Activated naive CD8-positive, alpha-beta T cell (primary cell): ENCODE data around the gene IFNA1.

Source experiments
- H3K27ac Mint-ChIP-seq: one replicate; pipeline ENCODE4 v1.8.0; 2021; ENCODE audit warnings: mixed read lengths
- H3K27me3 Mint-ChIP-seq: one replicate; pipeline ENCODE4 v1.8.0; 2021; ENCODE audit warnings: mixed read lengths
- H3K36me3 Mint-ChIP-seq: one replicate; pipeline ENCODE4 v1.8.0; 2021; ENCODE audit warnings: mixed read lengths
- H3K4me1 Mint-ChIP-seq: one replicate; pipeline ENCODE4 v1.8.0; 2021; ENCODE audit warnings: low read depth, mixed read lengths
- H3K4me3 Mint-ChIP-seq: one replicate; pipeline ENCODE4 v1.8.0; 2021; ENCODE audit warnings: mild to moderate bottlenecking, mixed read lengths
- H3K9me3 Mint-ChIP-seq: one replicate; pipeline ENCODE4 v1.8.0; 2021; ENCODE audit warnings: low read depth, mixed read lengths

The IFNA1 gene

GRCh38 chr9:21440139-21440538 lies at the start of gene IFNA1:
Gene IFNA1, plus strand, starts transcription at chr9:21440439. Its CDS starts 69 bp downstream, at chr9:21440508.
- Mint-ChIP-seq H3K9me3 (no peaks in the 10 kb centered on the region), H3K36me3 (no peaks in the 10 kb centered on the region), H3K4me1 (peaks cover 16% of the 10 kb centered on the region), H3K27me3 (peaks cover 3% of the 10 kb centered on the region), H3K27ac (no peak within 1 kb of the TSS), H3K4me3 (no peak within 1 kb of the TSS)

GRCh38 chr9:21392270-21392669 lies 48.0 kb upstream of the IFNA1 start:
- no peak overlapping the region for H3K27ac Mint-ChIP-seq
- peaks cover 9% of the 10 kb centered on the region for H3K4me1 Mint-ChIP-seq
- peaks cover 24% of the 10 kb centered on the region for H3K27me3 Mint-ChIP-seq
- no peaks in the 10 kb centered on the region for H3K9me3 Mint-ChIP-seq
- H3K4me3 Mint-ChIP-seq: no peak overlapping the region
- no peaks in the 10 kb centered on the region for H3K36me3 Mint-ChIP-seq

DNA sequence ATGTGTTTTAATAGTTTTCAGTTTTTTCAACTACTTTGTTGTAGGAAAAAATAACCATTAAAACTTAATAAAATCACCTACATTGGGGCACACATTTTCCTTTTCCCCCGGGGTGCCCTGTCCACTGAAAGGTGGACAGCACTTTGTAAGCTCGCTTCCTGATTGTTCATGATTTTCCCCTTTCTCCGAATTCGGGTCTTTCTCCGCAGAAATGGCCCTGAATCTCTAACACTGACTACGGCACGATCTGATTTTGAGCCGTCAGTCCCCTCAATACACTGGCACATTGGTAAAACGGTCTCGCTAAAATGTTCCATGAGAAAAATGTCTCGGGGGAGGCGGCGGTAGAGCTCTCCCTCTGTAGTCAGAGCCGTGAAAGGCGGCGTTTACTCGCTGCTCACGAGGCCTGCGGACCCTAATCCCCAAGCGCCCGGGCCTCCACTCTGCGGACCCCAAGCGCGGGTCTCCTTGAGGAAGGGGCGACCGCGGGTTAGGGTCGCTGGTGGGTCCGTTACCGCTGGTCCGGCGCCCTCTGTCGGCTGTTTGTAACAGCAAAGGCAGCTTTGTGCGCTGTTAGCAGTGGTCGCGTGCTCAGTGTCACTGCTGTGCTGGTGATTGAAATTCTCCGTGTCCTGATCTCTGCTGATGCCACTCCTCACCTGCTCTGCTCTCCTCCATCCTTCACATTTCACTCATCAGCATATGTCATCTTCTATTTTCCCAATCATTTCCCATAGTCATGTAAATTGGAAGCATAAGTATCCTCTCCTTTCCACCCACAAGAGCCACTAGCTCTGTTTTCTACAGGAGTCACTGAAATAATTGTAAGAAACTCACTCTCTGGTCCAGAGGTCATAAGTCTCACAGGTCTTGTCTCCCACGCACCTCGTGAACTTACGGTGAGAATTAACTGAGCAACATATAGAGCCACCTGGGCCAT lies 44.2 kb upstream of the IFNA1 start:
- H3K9me3 Mint-ChIP-seq: no peaks in the 10 kb centered on the region
- H3K27me3 Mint-ChIP-seq: peaks cover 35% of the 10 kb centered on the region
- peak overlapping the region; percentile 74 for H3K4me3 Mint-ChIP-seq

DNA sequence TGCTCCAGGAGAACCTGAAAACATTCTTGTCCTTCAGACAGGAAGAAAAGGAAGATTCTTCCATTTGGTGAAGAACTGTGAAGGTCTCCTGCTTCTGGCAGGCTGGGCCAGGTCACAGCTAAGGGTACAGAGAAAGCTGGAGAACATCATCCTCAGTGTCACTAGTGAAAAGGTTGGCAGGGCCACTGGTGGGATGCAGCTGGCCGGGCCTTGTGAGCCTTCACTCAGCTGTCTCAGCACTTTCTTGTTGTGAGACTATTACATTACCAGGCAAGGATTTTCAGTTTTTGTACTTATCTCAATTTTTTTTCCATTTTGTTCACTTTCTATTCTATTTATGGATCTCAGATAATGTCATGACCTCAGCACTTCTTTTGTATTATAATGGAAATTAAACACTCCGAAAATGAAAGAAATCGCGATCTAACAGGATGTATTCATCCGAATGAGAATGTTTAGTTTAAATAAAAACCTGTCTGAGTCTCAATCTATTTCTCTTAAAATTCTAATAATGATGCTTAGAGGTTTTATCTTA lies 41.2 kb upstream of the IFNA1 start:
- Mint-ChIP-seq H3K36me3 (no peaks in the 10 kb centered on the region), H3K27me3 (peaks cover 40% of the 10 kb centered on the region), H3K4me3 (no peak overlapping the region)

More for the DNA sequence above, 44.2 kb upstream of the IFNA1 start:
- H3K4me1 Mint-ChIP-seq: peaks cover 9% of the 10 kb centered on the region
- no peak overlapping the region for H3K27ac Mint-ChIP-seq
- no peaks in the 10 kb centered on the region for H3K36me3 Mint-ChIP-seq

GRCh38 chr9:21399956-21400355 lies 40.3 kb upstream of the IFNA1 start:
- Mint-ChIP-seq H3K9me3 (no peaks in the 10 kb centered on the region), H3K36me3 (no peaks in the 10 kb centered on the region), H3K4me1 (peaks cover 12% of the 10 kb centered on the region), H3K4me3 (no peak overlapping the region), H3K27me3 (peaks cover 43% of the 10 kb centered on the region), H3K27ac (no peak overlapping the region)

More for the DNA sequence above, 41.2 kb upstream of the IFNA1 start:
- Mint-ChIP-seq H3K4me1 (peaks cover 12% of the 10 kb centered on the region), H3K27ac (no peak overlapping the region), H3K9me3 (no peaks in the 10 kb centered on the region)

GRCh38 chr9:21402386-21403251 lies 37.6 kb upstream of the IFNA1 start:
- Mint-ChIP-seq H3K27me3 (peaks cover 41% of the 10 kb centered on the region), H3K27ac (no peak overlapping the region), H3K4me3 (peak overlapping the region; percentile 75), H3K36me3 (no peaks in the 10 kb centered on the region), H3K4me1 (peaks cover 4% of the 10 kb centered on the region), H3K9me3 (no peaks in the 10 kb centered on the region)

GRCh38 chr9:21404146-21404545 lies 36.1 kb upstream of the IFNA1 start:
- Mint-ChIP-seq H3K4me1 (peaks cover 4% of the 10 kb centered on the region), H3K36me3 (no peaks in the 10 kb centered on the region), H3K9me3 (no peaks in the 10 kb centered on the region), H3K27ac (no peak overlapping the region), H3K27me3 (peaks cover 29% of the 10 kb centered on the region), H3K4me3 (peak overlapping the region; percentile 14)

GRCh38 chr9:21408817-21409216 lies 31.4 kb upstream of the IFNA1 start, which contains the start of gene IFNA8:
Gene IFNA8, plus strand, starts transcription at chr9:21409117. Its CDS starts 60 bp downstream, at chr9:21409177.
- Mint-ChIP-seq H3K4me1 (peaks cover 11% of the 10 kb centered on the region), H3K27ac (no peak within 1 kb of the TSS), H3K36me3 (no peaks in the 10 kb centered on the region), H3K9me3 (no peaks in the 10 kb centered on the region), H3K27me3 (peaks cover 11% of the 10 kb centered on the region), H3K4me3 (no peak within 1 kb of the TSS)

DNA sequence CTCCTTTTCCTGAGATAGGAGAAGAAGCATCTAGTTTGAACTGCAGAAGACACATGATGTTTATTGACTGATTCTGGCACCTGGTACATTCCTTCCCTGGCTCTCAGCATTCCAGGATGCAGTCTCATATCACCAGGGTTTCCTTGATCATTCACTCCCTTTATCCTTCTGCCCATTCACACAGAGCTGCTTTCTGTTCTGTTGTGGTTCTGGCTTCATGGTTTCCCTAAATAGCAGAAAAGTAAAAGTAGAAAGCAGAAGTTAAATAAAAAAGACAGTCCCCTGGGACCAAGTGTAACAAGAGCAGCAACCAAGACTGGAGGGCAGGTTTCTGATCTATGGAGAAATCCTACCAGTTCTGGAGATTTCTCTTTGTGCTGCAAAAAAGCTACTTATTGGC lies 28.1 kb upstream of the IFNA1 start:
- Mint-ChIP-seq H3K9me3 (no peaks in the 10 kb centered on the region), H3K27me3 (peaks cover 3% of the 10 kb centered on the region), H3K27ac (no peak overlapping the region), H3K36me3 (no peaks in the 10 kb centered on the region), H3K4me1 (peaks cover 14% of the 10 kb centered on the region), H3K4me3 (no peak overlapping the region)

GRCh38 chr9:21413151-21413550 lies 27.1 kb upstream of the IFNA1 start:
- no peaks in the 10 kb centered on the region for H3K9me3 Mint-ChIP-seq
- H3K27ac Mint-ChIP-seq: no peak overlapping the region
- peaks cover 3% of the 10 kb centered on the region for H3K27me3 Mint-ChIP-seq
- H3K36me3 Mint-ChIP-seq: peaks cover 2% of the 10 kb centered on the region
- H3K4me1 Mint-ChIP-seq: peaks cover 14% of the 10 kb centered on the region
- no peak overlapping the region for H3K4me3 Mint-ChIP-seq

GRCh38 chr9:21413624-21414023 lies 26.6 kb upstream of the IFNA1 start:
- peaks cover 2% of the 10 kb centered on the region for H3K36me3 Mint-ChIP-seq
- H3K27me3 Mint-ChIP-seq: peaks cover 3% of the 10 kb centered on the region
- H3K9me3 Mint-ChIP-seq: no peaks in the 10 kb centered on the region
- H3K4me1 Mint-ChIP-seq: peaks cover 14% of the 10 kb centered on the region
- no peak overlapping the region for H3K27ac Mint-ChIP-seq
- H3K4me3 Mint-ChIP-seq: no peak overlapping the region

DNA sequence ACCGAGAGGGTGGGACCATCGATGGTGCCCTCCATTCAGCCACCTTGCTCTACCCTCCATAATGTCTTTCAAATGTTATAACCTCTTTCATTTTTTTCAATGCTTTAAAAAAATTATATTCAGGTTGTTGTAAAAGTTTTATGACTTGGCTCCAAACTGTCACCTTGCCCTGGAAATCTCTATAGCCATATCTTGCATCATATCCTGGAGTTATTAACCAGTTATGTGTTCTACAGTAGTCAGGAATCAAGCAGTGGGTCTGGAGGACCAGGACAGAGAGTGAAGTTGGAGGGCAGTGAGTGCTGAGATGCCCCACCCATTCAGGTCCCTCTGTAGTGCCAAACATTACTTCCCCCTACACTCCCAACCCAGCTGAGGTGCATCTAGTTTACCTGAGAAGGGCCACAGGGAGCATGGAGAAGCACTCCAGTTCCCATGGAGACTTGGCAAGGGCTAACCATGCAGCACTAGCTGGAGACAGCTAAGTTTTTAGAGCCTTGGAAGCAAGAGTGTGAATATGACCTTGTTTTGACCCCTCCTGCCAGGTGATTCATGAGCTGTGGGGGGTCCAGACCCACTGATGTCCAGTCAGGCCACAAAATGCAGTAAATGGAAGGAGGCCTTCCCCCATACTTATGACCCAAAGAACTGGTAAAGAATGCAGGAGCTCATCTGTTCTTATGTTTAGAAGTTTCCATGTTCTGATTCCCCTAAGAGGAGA lies 25.9 kb upstream of the IFNA1 start:
- no peak overlapping the region for H3K27ac Mint-ChIP-seq
- H3K27me3 Mint-ChIP-seq: peaks cover 3% of the 10 kb centered on the region
- H3K36me3 Mint-ChIP-seq: peaks cover 2% of the 10 kb centered on the region
- H3K4me3 Mint-ChIP-seq: no peak overlapping the region
- H3K9me3 Mint-ChIP-seq: no peaks in the 10 kb centered on the region
- peaks cover 14% of the 10 kb centered on the region for H3K4me1 Mint-ChIP-seq

DNA sequence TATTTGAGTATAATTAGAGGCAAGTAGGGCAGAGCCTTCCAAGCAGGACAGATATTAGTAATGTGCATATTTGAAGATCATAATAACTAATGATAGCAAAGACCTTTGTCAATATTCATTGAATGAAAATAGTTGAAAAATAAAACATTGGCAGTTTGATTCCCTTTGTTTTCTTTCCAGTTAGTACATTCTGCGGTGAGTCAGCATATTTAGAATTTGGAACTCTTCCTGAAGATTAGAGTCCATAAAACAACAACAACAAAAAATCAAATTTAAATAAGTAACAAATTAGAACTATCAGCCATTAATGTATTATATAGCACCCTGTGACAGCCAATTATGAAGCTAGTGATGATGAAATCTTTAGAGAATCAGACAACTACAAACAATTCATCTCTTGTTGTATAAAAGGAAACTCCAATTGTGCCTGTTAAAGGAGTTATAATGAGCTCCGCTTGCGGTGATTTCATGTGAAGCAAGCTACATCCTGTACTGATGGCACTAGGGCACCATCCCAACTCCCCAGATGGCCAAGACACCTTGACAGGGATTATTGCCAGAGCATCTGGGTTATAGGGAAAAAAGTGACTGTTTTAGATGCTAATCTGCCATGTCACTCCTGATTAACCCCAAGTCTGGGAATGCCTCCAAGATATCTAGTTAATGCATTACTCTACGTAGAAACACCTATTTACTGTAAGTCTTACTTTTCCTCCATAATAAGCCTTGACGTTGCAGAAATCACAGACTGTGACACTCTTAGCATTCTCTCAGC lies 24.6 kb upstream of the IFNA1 start:
- H3K4me3 Mint-ChIP-seq: no peak overlapping the region
- peaks cover 14% of the 10 kb centered on the region for H3K4me1 Mint-ChIP-seq
- peaks cover 2% of the 10 kb centered on the region for H3K36me3 Mint-ChIP-seq
- peaks cover 3% of the 10 kb centered on the region for H3K27me3 Mint-ChIP-seq
- no peak overlapping the region for H3K27ac Mint-ChIP-seq
- no peaks in the 10 kb centered on the region for H3K9me3 Mint-ChIP-seq

- no peaks in the 10 kb centered on the region for H3K36me3 Mint-ChIP-seq
- no peaks in the 10 kb centered on the region for H3K9me3 Mint-ChIP-seq
- no peak overlapping the region for H3K27ac Mint-ChIP-seq
- H3K27me3 Mint-ChIP-seq: peaks cover 17% of the 10 kb centered on the region
- no peak overlapping the region for H3K4me3 Mint-ChIP-seq
- no peaks in the 10 kb centered on the region for H3K4me1 Mint-ChIP-seq
Measured at GRCh38 chr9:21428235-21428634, 12.0 kb upstream of the IFNA1 start.
